GM19372 (cell line): ENCODE data around the gene GIMAP7.
"Not testable (repeated sequence)": the region's sequence is repeated elsewhere in the genome, so short reads cannot be mapped to it uniquely, and the experiment has no call there.

Experiments
- ATAC-seq: cut with Tn5 transposase; IDR thresholded peaks from one replicate; pipeline ENCODE4 v1.9.1; 2021; ENCODE audit warnings: mild to moderate bottlenecking, low read depth, moderate library complexity; ENCODE audit not compliant: unreplicated experiment

GIMAP7 gene

DNA sequence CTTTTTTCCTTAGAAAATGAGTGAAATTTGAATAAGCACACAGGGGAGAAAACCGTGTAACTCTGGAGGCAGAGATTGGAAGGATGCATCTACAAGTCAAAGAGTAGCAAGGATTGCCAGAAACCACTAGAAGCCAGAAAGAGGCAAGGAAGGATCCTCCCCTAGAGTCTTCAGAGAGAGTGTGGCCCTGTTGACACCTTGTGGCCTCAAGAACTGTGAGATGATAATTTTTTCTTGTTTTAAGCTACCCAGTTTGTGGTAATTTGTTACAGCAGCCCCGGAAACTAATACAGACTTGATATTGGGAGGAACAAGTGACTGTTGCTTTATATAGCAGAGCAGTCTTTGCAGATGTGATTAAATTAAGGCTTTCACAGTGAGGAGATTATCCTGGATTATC is 3.6 kb upstream of the GIMAP7 start:
- ATAC-seq = no peak

DNA sequence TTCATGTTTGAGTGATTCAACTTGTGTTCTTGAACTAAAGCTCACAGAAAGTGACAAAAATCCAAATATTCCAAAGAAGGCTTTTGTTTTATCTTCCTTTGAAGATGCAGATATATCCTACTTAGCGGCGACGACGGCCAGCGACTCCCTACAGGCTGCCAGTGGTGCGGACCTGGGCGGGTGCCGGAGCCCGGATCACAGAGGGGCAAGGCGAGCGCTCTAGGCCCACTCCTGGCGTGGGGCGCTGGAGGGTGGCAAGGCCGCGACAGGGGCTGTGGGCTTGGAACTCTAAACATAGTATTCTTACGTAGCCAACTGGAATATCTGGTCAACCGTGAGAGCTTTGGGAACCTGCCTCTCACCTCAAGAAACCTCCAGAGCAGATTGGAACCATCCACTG is 914 bp upstream of the GIMAP7 start:
- no peak for ATAC-seq

DNA sequence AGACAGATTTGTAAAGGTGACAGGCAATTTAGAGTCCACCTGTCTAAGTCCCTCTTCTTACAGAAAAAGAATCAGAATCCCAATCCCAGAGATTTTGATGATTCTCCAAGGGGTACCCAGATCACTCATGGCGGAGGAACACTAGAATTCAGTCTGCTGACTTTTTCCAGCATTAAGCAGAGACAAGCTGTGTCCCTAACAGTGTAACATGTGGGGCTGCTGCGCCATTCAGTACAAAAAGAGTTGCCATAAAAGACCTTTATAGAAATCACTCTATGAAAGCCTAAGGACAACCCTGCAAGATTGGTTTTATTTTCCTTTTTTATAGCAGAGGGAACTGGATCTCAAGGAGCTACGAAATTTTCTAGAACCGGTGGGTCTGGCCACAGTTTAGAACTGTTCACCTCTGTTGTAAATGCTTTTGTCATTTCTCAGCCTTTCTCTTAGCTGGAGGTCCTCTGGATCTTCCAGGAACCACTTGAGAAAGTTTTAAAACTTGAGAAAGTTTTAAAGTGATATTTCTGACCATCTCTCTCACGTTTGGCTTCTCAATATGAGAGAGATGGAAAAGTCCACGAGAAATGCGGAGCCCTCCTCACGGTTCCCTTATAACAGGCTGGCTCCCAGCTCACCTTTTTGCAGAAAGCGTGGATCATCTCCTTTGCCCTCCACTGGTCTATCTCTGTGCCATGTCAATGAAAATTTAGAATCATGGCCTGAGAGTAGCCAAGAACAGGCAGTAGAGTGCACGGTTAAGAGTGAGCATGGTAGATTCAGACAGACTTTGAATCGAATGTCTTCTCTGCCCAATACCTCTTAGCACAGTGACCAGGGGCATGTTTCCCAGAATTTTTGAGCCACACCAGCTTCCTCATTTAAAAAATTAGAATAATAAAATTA is 826 bp downstream of the GIMAP7 start:
- no peak for ATAC-seq

DNA sequence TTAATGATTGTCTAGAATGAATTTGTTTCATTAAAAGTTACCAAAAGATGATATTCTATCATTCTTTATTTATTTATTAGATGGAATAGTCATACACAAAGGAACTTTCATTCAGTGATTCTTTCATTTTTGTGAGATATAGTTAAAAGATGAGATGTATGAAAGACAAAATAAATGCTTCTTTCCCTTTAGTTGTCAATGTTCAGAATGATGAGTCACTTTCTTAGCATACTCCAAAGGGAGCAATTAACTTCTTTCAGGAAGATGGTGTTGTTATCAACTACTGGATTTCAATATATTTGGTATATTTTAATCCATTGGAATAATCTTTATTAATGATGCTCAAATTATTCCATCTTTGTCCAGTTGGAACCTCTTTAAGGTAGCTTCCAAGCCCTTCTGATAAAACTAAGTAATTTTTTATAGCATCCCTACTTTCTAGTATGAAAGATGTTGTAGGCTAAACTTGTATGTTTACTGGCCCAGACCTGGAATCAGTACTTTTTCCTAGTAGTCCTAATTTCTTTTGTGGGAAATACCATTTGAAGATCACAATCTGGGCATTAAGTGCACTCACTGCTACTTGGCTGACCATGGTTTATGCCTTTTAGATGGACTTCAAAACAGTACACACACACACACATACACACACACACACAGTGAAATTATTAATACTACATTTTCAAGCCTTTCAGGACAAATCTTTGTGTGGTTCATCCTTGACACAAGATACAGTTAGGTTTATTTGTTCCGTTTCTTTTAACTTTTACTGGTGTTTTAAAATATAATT is 2.5 kb downstream of the GIMAP7 start:
- ATAC-seq = no peak

DNA sequence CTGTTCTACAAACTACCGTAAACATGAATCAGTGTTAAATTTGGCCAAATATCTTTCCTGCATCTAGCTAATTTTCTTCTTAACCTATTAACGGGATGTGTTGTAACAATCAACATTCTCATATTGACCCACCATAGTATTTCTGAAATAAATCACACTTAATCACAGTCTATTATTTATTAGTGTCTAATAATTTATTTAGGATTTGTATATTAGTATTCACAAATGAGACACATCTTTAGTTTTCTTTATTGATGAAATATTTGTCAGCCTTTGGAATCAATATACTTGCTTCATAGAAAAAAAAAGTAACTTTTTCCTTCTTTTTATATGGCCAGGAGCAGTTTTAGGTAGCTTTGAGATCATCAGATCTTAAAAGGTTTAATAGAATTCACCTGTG is 4.6 kb downstream of the GIMAP7 start:
- ATAC-seq = no peak

DNA sequence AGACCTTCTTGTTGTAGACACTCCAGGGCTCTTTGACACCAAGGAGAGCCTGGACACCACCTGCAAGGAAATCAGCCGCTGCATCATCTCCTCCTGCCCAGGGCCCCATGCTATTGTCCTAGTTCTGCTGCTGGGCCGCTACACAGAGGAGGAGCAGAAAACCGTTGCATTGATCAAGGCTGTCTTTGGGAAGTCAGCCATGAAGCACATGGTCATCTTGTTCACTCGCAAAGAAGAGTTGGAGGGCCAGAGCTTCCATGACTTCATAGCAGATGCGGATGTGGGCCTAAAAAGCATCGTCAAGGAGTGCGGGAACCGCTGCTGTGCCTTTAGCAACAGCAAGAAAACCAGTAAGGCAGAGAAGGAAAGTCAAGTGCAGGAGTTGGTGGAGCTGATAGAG is 5.5 kb downstream of the GIMAP7 start:
- ATAC-seq = no peak

DNA sequence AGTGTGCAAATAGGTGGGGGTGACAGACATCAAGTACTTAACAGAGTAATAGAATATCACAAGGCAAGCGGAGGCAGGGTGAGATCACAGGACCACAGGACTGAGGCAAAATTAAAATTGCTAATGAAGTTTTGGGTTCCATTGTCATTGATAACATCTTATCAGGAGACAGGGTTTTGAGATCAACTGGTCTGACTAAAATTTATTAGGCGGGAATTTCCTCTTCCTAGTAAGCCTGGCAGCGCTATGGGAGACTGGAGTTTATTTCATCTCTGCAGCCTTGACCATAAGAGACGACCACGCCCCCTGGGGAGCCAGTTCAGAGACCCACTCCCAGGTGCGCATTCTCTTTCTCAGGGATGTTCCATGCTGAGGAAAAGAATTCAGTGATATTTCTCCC is 8.3 kb downstream of the GIMAP7 start:
- ATAC-seq = not testable (repeated sequence)

DNA sequence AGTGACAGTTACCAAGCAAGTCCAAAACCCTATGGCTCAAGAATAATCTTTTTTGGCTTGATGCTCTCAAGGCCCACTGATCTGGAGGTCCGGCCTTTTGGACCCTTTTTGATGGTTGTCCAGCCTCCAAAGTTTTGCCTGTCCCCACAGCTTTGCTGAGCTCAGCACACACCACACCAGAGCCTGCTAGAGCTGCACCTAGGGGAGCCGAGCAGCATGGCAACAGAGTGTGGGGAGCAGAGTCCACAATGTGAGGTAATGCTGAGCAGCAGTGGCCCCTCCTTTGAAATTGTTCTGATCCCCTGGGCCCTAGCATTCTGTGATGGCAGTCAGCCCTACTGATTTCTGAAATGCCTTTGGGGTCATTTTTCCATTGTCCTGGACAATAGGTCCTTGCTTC is 9.3 kb downstream of the GIMAP7 start:
- no peak for ATAC-seq

DNA sequence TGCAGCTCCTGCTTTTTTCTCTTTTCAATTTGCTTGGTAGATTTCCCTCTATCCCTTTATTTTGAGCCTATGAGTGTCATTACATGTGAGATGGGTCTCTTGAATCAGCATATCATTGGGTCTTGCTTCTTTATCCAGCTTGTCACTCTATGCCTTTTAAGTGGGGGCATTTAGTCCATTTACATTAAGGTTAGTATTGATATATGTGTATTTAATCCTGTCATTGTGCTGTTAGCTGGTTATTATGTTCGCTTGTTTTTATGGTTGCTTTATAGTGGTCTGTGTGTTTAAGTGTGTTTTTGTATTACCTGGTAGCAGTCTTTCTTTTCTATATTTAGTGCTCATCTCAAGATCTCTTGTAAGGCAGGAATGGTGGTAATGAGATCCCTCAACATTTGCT is 17.0 kb downstream of the GIMAP7 start:
- ATAC-seq = no peak

DNA sequence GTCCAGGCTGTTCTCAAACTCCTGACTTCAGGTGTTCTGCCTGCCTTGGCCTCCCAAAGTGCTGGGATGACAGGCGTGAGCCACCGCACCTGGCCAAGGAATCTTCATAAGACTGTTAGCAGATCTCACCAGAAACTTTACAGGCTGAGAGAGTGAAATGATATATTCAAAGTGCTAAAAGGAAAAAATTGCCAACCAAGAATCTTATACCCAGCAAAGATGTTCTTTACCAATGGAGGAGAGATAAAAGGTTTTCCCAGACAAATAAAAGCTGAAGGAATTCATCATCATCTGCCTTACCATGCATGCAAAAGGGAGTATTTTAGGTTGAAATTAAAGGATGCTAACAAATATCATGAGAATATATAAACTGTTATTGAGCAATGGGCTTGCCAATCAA is 23.6 kb downstream of the GIMAP7 start:
- ATAC-seq = no peak

DNA sequence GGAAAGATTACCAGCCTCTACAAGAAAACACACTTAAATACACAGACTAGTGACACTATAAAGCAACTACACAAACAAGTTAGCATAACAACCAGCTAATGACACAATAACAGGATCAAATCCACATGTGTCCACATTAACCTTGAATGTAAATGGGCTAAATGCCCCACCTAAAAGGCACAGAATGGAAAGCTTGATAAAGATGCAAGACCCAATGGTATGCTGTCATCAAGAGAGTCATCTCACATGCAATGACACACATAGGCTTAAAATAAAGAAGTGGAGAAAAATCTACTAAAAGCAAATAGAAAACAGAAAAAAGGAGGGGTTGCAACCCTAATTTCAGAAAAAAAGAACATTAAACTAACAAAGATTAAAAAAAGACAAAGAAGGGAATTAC is 38.5 kb downstream of the GIMAP7 start:
- ATAC-seq = no peak

DNA sequence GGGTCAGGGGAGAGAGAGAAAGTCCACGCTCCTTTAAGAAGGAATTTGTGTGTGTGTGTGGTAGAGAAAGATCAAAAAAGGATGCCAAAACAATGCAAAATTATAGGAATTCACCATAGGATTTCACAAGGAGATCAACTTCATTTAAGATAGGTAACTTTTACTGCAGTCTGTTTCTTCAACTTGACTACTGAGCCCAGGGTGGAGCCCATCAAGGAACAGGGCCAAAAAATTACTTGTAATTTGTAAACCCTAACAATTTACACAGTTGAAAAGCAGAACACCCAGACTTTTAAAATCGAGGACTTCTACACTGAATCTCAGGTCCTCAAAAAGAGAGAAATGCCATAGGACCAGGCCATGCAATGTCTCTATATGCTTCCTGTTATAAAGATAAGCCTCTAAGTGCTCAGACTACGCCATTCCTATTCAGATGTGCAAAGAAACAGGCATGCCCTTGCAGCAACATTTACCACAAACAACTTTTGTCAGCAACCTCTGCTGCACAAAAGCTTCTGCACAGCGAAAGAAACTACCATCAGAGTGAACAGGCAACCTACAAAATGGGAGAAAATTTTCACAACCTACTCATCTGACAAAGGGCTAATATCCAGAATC is 42.0 kb downstream of the GIMAP7 start:
- ATAC-seq = no peak

DNA sequence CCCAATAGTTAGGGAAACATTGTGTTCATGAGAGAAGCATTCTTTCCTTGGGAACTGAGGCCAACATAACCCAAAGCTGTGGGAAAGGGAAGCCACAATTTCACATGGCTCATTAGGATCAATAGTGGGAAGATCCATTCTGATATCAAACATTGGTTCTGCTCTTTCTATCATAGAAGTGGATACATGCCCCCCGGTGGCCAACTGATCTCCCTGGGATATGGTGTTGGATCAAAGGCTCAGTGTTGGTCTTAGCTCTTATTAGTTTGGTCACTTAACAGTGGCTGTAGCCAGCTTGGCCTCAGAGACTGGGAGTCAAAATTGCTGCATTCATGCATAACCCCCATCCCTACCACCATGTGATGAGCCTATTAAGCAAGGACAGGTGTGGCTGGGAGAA is 45.8 kb downstream of the GIMAP7 start:
- no peak for ATAC-seq

DNA sequence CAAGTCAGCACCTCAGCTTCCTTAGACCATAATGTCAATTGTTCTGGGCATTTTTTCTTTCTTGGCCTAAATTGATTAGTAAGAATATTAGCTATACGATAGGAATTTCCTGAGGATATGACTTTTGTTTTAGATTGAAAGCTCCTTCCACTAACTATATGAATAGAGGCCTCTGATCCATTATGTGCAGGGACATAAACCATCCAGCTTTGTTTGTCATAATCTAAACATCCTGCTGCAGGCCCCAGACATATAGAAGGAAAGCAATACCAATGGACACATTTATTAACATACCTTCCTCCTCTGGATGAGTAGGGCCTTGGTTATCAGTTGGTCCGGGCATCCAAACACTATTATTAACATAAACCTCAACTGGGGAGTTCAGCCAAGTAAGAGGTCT is 48.2 kb downstream of the GIMAP7 start:
- ATAC-seq = no peak

DNA sequence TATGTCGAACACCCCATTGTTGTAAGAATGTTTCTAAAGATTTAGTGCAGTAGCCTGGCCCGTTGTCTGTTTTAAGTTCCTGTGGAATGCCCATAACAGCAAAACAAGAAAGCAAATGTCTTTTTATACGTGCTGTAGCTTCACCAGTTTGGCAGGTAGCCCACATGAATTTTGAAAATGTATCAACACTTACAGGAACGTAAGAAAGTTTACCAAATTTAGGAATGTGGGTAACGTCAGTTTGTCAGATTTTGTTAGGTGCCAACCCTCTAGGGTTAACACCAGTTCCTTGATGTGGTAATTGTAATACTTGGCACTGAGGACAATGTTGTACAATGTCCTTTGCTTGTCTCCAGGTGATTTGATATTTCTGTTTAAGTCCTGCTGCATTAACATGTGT is 49.3 kb downstream of the GIMAP7 start:
- ATAC-seq = no peak

DNA sequence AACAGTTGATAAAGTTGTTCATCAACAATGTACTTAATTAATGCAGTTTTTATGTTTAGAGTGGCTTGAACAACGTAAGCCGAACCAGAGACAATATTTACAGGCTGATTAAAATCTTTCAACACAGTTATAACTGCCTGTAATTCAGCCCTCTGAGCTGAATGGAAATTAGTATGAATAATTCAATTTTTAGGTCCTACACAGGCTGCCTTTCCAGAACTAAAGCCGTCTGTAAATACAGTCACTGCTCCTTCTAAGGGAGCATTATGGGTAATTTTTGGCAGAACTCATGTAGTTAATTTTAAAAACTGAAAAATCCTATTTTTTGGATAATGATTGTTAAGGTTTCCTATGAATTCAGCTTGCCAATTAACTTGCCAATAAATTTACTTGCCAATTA is 49.9 kb downstream of the GIMAP7 start:
- ATAC-seq = no peak

DNA sequence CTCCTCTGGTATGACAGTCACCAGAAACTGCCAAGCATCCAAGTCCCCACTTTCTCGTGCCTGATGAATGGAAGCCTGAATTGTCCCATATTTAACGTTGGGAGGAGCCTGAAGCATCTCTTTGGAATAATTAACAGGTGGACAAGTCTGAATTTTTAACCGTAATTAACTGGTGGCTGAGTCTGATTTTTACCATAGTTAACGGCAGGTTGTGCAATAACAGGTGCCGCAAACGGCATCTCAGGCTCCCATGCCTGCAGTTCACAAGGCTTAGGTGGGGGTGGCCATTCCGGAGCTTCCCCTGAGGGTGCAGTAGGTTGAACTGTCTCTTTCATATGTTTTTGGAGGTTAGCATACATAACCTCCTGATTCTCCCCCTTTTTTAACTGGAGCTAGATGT is 50.6 kb downstream of the GIMAP7 start:
- no peak for ATAC-seq

DNA sequence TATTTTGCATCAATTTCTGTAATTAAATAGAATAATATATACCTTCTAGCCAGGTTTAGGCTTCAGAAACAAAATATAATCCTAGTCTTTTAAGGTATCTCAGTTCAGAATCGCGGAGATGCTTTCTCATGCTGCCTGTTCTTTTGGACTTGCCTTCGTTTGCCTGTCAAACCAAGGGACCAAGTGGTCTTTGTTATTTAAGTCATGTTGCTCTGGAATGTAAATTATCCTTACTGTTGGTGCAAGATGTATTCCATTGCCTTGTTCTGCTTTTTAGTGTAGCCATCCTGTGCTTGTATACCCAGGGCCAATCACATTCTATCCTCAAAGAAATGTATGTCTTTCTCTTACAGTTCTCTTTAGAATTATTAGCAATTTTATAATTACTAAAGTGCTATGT is 51.5 kb downstream of the GIMAP7 start:
- ATAC-seq = no peak

DNA sequence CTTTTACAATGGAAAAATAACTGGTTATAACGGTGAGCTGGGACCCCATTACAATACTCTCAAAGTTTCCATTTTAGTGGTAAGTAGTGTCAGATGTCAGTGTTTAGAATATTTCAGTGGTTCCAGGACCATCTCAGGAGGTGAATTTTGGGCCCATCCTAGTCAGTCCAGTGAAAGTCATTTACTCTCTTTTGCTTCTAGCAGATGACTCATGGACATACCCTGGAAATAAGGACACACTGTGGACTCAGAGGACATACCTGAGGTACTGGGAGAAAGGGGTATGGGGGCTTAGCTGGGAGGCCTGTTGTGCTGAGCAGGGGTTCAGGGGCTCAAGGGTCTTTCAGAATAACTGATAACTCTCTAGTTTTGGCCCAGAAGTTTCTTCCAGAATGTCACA is 51.9 kb downstream of the GIMAP7 start:
- ATAC-seq = no peak

DNA sequence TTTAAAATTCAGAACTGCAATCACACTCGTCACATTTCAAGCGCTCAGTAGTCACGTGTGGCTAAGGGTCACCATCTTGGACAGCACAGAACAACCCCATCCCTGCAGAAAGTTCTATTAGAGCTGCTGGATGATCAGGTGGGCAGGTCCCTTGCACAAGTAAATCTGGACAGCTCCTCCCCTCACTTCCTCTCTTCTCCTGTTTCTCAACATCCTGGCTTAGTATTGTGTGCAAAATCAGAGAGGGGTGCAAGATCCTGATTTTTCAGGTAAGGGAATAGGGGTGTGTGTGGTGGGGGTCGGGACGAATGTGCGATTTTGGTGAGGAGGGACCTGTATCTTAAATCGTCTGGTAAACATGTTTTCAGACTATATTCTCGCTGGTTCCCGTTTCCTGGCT is 52.5 kb downstream of the GIMAP7 start, which contains the start of gene GIMAP4:
Gene GIMAP4, plus strand, starts transcription at position 222 of the 400 bp plus-strand sequence. CDS start 2,512 bp downstream, outside the sequence.
- ATAC-seq = no peak

DNA sequence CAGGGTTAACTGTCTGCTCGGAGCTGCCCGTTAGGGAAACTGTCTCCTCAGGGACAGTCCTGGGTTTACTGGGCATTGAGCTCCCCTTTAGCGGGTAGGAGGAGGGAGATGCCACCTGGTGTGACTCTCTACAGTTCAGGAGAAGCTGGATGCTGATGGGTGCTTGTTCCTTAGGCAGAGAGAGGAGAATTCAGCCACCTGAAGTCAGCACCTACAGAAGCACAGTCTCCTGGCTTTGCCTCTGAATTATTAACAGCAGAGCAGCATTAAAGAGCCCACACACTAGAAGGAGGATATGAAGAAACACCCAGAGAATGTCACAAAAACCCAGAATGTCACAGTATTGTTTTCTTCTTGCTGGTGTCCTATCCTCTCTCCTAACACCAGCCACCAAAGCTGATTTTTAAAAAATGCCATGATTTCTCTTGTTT is 53.2 kb downstream of the GIMAP7 start:
- ATAC-seq = no peak
